B cell (primary cell): ENCODE measurements around the gene TMIGD2. TPM values are rescaled to one million over a fixed set of nuclear protein-coding genes. Genes with fewer than 3 reads are reported as not detected.
"Not testable (repeated sequence)": the region's sequence is repeated elsewhere in the genome, so short reads cannot be mapped to it uniquely, and the experiment has no call there.

ENCODE experiments used
- ATAC-seq: fragments of 200-7000 bp; cut with Tn5 transposase; one replicate; pipeline ENCODE4 v1.10.0; 2021; ENCODE audit warnings: low read depth, mild to moderate bottlenecking, moderate number of reproducible peaks, moderate library complexity
- CTCF ChIA-PET: fragments of 350-600 bp; sonication (Branson Sonifier 250); formaldehyde crosslinking; loops from one replicate; lab custom pipeline; 2021; ENCODE audit warnings: antibody characterized with exemption, inconsistent platforms; lab: Charles Lee
- POLR2A ChIA-PET: fragments of 350-600 bp; sonication (Branson Sonifier 250); formaldehyde crosslinking; loops from one replicate; lab custom pipeline; 2021; ENCODE audit warnings: antibody characterized with exemption; lab: Charles Lee
- DNase-seq: peaks from one replicate; pipeline ENCODE4 v3.0.0; 2013
- H2AFZ ChIP-seq: 2 replicates; pipeline ENCODE4 v1.6.1; 2012; ENCODE audit warnings: mild to moderate bottlenecking, low read depth, low read length; ENCODE audit not compliant: insufficient read depth, poor library complexity, severe bottlenecking
- H3K27ac ChIP-seq, 2 donors: 1 replicate in 1 of 2; 2 replicates in 1 of 2; pipeline ENCODE4 v1.5.1; 2012 to 2013; ENCODE audit warnings: low read length in 2 of 2, mild to moderate bottlenecking in 2 of 2, moderate library complexity in 1 of 2
- H3K27me3 ChIP-seq, 4 experiments: fragments of 200-600 bp in 1 of 4; sonication (generic) in 1 of 4; replicated peaks in 1 of 4; 1 replicate in 2 of 4; 2 replicates in 2 of 4; pipeline versions ENCODE4 v1.6.1 to v1.7.0; 2013 to 2016; ENCODE audit warnings: low read length in 3 of 4, mild to moderate bottlenecking in 2 of 4, mixed read lengths in 1 of 4, moderate library complexity in 1 of 4; ENCODE audit not compliant: insufficient read depth in 4 of 4, control insufficient read depth in 3 of 4; ENCODE audit errors: control extremely low read depth in 1 of 4
- H3K36me3 ChIP-seq, 2 experiments: replicated peaks in 1 of 2; 1 replicate in 1 of 2; 2 replicates in 1 of 2; pipeline versions ENCODE4 v1.6.1 to v1.7.1; 2013; ENCODE audit warnings: low read length in 1 of 2; ENCODE audit not compliant: insufficient read depth in 2 of 2, control insufficient read depth in 1 of 2; ENCODE audit errors: control extremely low read depth in 1 of 2, extremely low read depth in 1 of 2
- H3K4me1 ChIP-seq, 2 donors: fragments of 200-600 bp in 1 of 2; sonication (generic) in 1 of 2; 1 replicate in 1 of 2; 2 replicates in 1 of 2; pipeline versions ENCODE4 v1.5.1 to v1.6.1; 2013 to 2017; ENCODE audit warnings: low read length in 2 of 2; ENCODE audit not compliant: control insufficient read depth in 2 of 2, insufficient read depth in 2 of 2
- H3K4me2 ChIP-seq: replicated peaks from 2 replicates; pipeline ENCODE3; 2012; ENCODE audit warnings: mild to moderate bottlenecking, low read depth, low read length; ENCODE audit not compliant: poor library complexity, severe bottlenecking
- H3K4me3 ChIP-seq, 5 experiments: fragments of 200-600 bp in 1 of 5; sonication (generic) in 1 of 5; 1 replicate in 3 of 5; 2 replicates in 2 of 5; pipeline versions ENCODE4 v1.5.1 to v1.7.0; 2011 to 2016; ENCODE audit warnings: low read length in 4 of 5, mild to moderate bottlenecking in 4 of 5, low read depth in 2 of 5, control low read depth in 1 of 5, moderate library complexity in 1 of 5; ENCODE audit not compliant: insufficient read depth in 1 of 5; ENCODE audit errors: control extremely low read depth in 1 of 5, extremely low read depth in 1 of 5
- H3K79me2 ChIP-seq: fragments of 200-600 bp; sonication (generic); one replicate; pipeline ENCODE4 v1.6.0; 2016; ENCODE audit warnings: low read length; ENCODE audit not compliant: control insufficient read depth, insufficient read depth
- H3K9ac ChIP-seq: fragments of 200-600 bp; sonication (generic); 2 replicates; pipeline ENCODE4 v1.6.1; 2017; ENCODE audit warnings: mild to moderate bottlenecking, low read length, moderate library complexity
- H3K9me3 ChIP-seq, 3 donors: one replicate each; pipeline versions ENCODE4 v1.6.1 to v1.7.1; 2013; ENCODE audit warnings: low read length in 2 of 3; ENCODE audit not compliant: control insufficient read depth in 2 of 3, insufficient read depth in 1 of 3; ENCODE audit errors: control extremely low read depth in 1 of 3
- H4K20me1 ChIP-seq: 2 replicates; pipeline ENCODE4 v1.6.0; 2012; ENCODE audit warnings: mild to moderate bottlenecking, low read length; ENCODE audit not compliant: insufficient read depth, control insufficient read depth, poor library complexity, severe bottlenecking
- H3K27ac Mint-ChIP-seq: one replicate; pipeline ENCODE4 v1.8.0; 2021; ENCODE audit warnings: mixed read lengths
- H3K27me3 Mint-ChIP-seq: one replicate; pipeline ENCODE4 v1.8.0; 2021; ENCODE audit warnings: mixed read lengths
- H3K4me1 Mint-ChIP-seq: one replicate; pipeline ENCODE4 v1.8.0; 2021; ENCODE audit warnings: mixed read lengths
- H3K4me3 Mint-ChIP-seq: one replicate; pipeline ENCODE4 v1.8.0; 2021; ENCODE audit warnings: mixed read lengths
- H3K9me3 Mint-ChIP-seq: one replicate; pipeline ENCODE4 v1.8.0; 2022; ENCODE audit warnings: mixed read lengths; ENCODE audit not compliant: insufficient read depth
- EZH2 ChIP-seq: IDR thresholded peaks from 2 replicates; pipeline ENCODE4 v1.6.1; 2012; ENCODE audit warnings: borderline replicate concordance, low read depth, mild to moderate bottlenecking, moderate library complexity, low read length; ENCODE audit not compliant: insufficient read depth, poor library complexity, severe bottlenecking
- WGBS: methylation state at CpG from one replicate; pipeline ENCODE4 v1.1.5; 2013; ENCODE audit warnings: missing lambda C conversion rate; ENCODE audit not compliant: insufficient coverage; 5-methylcytosine and 5-hydroxymethylcytosine counted together
- intact Hi-C: fragments of 100-400 bp; cut with micrococcal nuclease; formaldehyde crosslinking; loops from one replicate; pipeline ENCODE4 v1.10.0; 2022
- polyA plus RNA-seq: library from polyadenylated mRNA; depleted of rRNA; stranded (reverse); fragments of >200 nt; gene quantifications from 2 replicates; pipeline ENCODE4 v1.2.3, GENCODE V29; 2012
- total RNA-seq, 2 donors: library from RNA; stranded (reverse); fragments of 120-200 nt in 1 of 2; gene quantifications; 1 replicate in 1 of 2; 2 replicates in 1 of 2; pipeline versions ENCODE4 v1.2.3 to v1.2.4, GENCODE V29; 2013 to 2022
- TF ChIP-seq, protein P1 (sequence below): fragments of 200-600 bp; IDR thresholded peaks from one replicate; pipeline ENCODE4 v1.8.0; 2022; ENCODE audit warnings: antibody characterized with exemption, mild to moderate bottlenecking

The TMIGD2 gene
- total and polyA plus RNA-seq, 2 donors (not counting 1 experiment from before 2014, with no cell fraction given): 0.24 TPM; not detected in 1

DNA sequence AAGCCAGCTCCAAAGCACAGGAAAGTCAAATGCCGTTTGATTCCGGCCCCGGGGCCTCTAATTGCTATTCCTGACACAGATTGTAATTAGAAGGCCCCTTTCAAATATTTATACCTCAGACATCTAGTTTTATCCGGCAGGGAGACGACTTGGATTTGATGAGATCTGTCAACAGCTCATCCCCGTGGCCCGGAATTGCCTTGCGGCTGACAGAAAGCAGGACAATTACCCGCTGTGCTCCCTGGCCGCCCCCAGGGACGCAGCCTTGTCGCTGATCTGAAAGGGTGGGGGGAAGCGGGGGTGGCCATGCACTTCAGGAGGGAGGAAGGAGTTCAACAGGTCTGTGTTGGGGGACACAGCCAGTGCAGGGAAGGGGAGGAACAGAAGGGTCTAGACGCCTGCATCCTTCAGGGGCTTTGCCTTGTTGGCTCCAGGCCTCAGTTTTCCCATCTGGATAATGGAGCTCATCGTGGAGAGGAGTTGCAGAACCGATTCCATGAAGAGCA is 24.9 kb downstream of the TMIGD2 start:
- DNase-seq: no peak
- H3K9ac ChIP-seq: no peak overlapping the region
- POLR2A ChIA-PET: no interaction called here

DNA sequence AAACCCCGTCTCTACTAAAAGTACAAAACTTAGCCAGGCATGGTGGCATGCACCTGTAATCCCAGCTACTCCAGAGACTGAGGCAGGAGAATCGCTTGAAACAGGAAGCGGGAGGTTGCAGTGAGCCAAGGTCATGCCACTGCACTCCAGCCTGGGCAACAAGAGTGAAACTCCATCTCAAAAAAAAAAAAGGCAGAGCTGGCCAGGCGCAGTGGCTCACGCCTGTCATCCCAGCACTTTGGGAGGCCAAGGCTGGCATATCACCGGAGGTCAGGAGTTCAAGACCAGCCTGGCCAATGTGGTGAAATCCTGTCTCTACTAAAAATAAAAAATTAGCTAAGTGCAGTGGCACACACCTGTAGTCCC is 27.9 kb downstream of the TMIGD2 start:
- H3K27ac ChIP-seq, H3K9ac ChIP-seq, H3K4me2 ChIP-seq, H3K27me3 ChIP-seq, H3K79me2 ChIP-seq, intact Hi-C loops, DNase-seq, H3K9me3 ChIP-seq, H3K27me3 Mint-ChIP-seq, H3K4me1 ChIP-seq, H3K4me3 Mint-ChIP-seq, H3K4me1 Mint-ChIP-seq, H2AFZ ChIP-seq, H3K4me3 ChIP-seq, H3K27ac Mint-ChIP-seq, ATAC-seq, H4K20me1 ChIP-seq, H3K9me3 Mint-ChIP-seq: not testable (repeated sequence)
- ChIA-PET POLR2A (interaction anchor here (0.6 kb wide), 1 partner anchor 39 kb away, joined by 6 read pairs; no protein-coding TSS in a partner anchor), CTCF (interaction anchor here (0.7 kb wide), 2 partner anchors 444 to 512 kb away, joined by 3 to 4 read pairs; no protein-coding TSS in a partner anchor)
- WGBS: 90% methylated on average over 6 of the region's 6 CpGs
- peaks cover 0 to 10% of the 10 kb centered on the region in 2 experiments for H3K36me3 ChIP-seq

More for the DNA sequence above, 24.9 kb downstream of the TMIGD2 start:
- Mint-ChIP-seq H3K27me3 (peaks cover 10% of the 10 kb centered on the region), H3K4me1 (peaks cover 4% of the 10 kb centered on the region), H3K4me3 (no peak overlapping the region), H3K9me3 (no peaks in the 10 kb centered on the region), H3K27ac (no peak overlapping the region)
- CTCF ChIA-PET: interaction anchor here (0.9 to 1.5 kb wide), 2 partner anchors 9 to 10 kb away, joined by 3 to 4 read pairs; no protein-coding TSS in a partner anchor
- Histone ChIP-seq H3K4me3 (no peak overlapping the region), H3K27ac (no peak overlapping the region), H2AFZ (no peak overlapping the region), H4K20me1 (no peaks in the 10 kb centered on the region), H3K36me3 (no peaks in the 10 kb centered on the region), H3K79me2 (no peaks in the 10 kb centered on the region), H3K9me3 (peaks cover 0 to 6% (median 0%) of the 10 kb centered on the region in 3 donors), H3K4me1 (peaks cover 4 to 8% of the 10 kb centered on the region in 2 donors), H3K4me2 (no peak overlapping the region), H3K27me3 (peaks cover 0 to 21% (median 4%) of the 10 kb centered on the region in 4 experiments)
- intact Hi-C loops: no loop called here
- WGBS: 78% methylated on average over 16 of the region's 16 CpGs
- ATAC-seq: no peak
- TF ChIP-seq, protein P1, sequence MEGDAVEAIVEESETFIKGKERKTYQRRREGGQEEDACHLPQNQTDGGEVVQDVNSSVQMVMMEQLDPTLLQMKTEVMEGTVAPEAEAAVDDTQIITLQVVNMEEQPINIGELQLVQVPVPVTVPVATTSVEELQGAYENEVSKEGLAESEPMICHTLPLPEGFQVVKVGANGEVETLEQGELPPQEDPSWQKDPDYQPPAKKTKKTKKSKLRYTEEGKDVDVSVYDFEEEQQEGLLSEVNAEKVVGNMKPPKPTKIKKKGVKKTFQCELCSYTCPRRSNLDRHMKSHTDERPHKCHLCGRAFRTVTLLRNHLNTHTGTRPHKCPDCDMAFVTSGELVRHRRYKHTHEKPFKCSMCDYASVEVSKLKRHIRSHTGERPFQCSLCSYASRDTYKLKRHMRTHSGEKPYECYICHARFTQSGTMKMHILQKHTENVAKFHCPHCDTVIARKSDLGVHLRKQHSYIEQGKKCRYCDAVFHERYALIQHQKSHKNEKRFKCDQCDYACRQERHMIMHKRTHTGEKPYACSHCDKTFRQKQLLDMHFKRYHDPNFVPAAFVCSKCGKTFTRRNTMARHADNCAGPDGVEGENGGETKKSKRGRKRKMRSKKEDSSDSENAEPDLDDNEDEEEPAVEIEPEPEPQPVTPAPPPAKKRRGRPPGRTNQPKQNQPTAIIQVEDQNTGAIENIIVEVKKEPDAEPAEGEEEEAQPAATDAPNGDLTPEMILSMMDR: no peak
- TF ChIP-seq EZH2: no peak
